ENCODE results near the gene ABHD6. TPM values are rescaled to one million over a fixed set of nuclear protein-coding genes. Genes with fewer than 3 reads are reported as not detected.
"Not testable (repeated sequence)": the region's sequence is repeated elsewhere in the genome, so short reads cannot be mapped to it uniquely, and the experiment has no call there.

Gene ABHD6
- total and polyA plus RNA-seq, 9 donors = 3.2 to 7.1 (median 4.5) TPM

DNA sequence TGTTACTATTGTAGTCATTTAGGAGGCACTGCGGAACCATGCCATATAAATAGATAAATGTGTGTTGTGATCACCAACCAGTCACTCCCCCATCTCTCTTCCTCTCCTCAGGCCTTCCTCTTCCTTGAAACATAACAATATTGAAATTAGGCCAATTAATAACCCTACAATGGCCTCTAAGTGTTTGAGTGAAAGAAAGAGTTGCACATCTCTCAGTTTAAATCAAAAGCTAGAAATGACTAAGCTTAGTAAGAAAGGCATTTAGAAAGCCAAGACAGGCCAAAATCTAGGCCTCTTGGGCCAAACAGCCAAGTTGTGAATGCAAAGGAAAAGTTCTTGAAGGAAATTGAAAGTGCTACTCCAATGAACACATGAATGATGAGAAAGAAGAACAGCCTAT lies 18.7 kb upstream of the ABHD6 start:
- no peaks in the 10 kb centered on the region for H3K9me3 ChIP-seq (replicated peaks; ENCODE audit: control insufficient read depth, low read depth, low read length)
- no peak overlapping the region for H3K4me3 ChIP-seq (ENCODE audit: low read length)
- no peak overlapping the region for H3K27ac ChIP-seq (ENCODE audit: low read length)
- H3K4me1 ChIP-seq (ENCODE audit: control insufficient read depth, insufficient read depth, low read length) = peaks cover 17% of the 10 kb centered on the region
- no peak for DNase-seq
- WGBS (ENCODE audit: insufficient coverage) = no CpG with 5 or more reads among the region's 1 CpG
- no peaks in the 10 kb centered on the region for H3K27me3 ChIP-seq (ENCODE audit: control insufficient read depth, insufficient read depth, low read length)
- no peaks in the 10 kb centered on the region for H3K36me3 ChIP-seq (ENCODE audit: control insufficient read depth, insufficient read depth, low read length)

DNA sequence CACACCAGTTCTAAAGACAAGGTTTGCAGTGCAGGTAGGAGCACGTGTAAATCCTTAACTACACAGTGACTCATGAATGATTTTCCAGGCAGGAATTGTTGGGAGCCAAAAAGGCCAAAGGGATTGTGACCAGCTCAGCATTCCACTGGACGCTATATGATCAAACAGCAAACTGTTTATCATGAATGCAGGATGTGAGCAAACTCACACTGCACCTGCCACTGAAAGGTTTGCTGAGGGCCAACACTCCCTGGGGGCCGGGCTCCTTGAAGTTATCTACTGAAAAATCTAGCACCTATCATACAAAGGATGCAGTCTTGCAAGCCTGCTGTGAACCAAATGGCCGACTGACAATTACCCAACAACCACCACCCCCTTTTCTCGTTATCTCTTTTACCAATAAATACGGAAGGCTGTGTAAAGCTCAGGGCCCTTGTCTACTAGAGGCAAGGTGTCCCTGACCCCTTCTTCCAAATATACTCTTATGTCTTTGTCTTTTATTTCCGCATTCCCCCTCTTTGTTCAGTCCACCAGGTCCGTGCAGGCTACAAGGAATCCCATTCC lies 15.3 kb upstream of the ABHD6 start:
- Histone ChIP-seq H3K27ac (ENCODE audit: low read length) (no peak overlapping the region), H3K36me3 (ENCODE audit: control insufficient read depth, insufficient read depth, low read length) (no peaks in the 10 kb centered on the region), H3K4me3 (ENCODE audit: low read length) (no peak overlapping the region), H3K27me3 (ENCODE audit: control insufficient read depth, insufficient read depth, low read length) (no peaks in the 10 kb centered on the region), H3K9me3 (replicated peaks; ENCODE audit: control insufficient read depth, low read depth, low read length) (no peaks in the 10 kb centered on the region), H3K4me1 (ENCODE audit: control insufficient read depth, insufficient read depth, low read length) (peaks cover 3% of the 10 kb centered on the region)
- no peak for DNase-seq
- 31% methylated on average over 7 of the region's 8 CpGs for WGBS (ENCODE audit: insufficient coverage)

DNA sequence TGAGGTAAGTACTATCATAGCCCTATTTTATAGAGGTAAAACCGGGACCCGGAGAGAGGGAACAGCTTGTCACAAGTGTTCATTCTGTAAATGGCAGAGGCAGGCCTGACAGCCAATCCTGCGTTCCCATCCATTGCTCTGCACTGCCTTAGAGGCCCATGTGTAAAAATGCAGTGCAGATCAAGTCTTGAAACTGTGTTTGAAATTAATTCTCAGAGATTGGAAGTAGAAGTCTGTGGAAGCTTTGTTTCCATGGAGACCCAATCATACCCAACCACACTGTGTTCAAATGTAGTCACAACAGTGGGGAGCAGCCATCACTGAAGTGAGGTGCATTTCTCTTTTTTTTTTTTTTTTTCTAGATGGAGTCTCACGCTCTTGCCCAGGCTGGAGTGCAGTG lies 13.7 kb upstream of the ABHD6 start:
- Histone ChIP-seq H3K4me1 (ENCODE audit: control insufficient read depth, insufficient read depth, low read length) (no peaks in the 10 kb centered on the region), H3K27ac (ENCODE audit: low read length) (no peak overlapping the region), H3K36me3 (ENCODE audit: control insufficient read depth, insufficient read depth, low read length) (no peaks in the 10 kb centered on the region), H3K9me3 (replicated peaks; ENCODE audit: control insufficient read depth, low read depth, low read length) (no peaks in the 10 kb centered on the region), H3K4me3 (ENCODE audit: low read length) (no peak overlapping the region), H3K27me3 (ENCODE audit: control insufficient read depth, insufficient read depth, low read length) (no peaks in the 10 kb centered on the region)
- 79% methylated on average over 3 of the region's 4 CpGs for WGBS (ENCODE audit: insufficient coverage)
- no peak for DNase-seq

DNA sequence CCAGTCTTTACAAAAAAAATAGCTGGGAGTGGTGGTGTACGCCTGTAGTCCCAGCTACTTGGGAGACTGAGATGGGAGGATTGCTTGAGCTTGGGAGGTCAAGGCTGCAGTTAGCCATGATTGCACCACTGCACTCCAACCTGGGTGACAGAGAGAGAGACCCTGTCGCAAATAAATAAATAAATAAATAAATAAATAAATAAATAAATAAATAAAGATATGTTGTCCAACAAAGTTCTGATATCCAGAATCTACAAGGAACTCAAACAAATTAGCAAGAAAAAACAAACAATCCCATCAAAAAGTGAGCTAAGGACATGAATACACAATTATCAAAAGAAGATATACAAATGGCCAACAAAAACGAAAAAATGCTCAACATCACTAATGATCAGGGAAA lies 9.7 kb upstream of the ABHD6 start:
- WGBS (ENCODE audit: insufficient coverage) = 100% methylated on average over 1 of the region's 3 CpGs
- not testable (repeated sequence) for H3K4me1 ChIP-seq (ENCODE audit: control insufficient read depth, insufficient read depth, low read length)

DNA sequence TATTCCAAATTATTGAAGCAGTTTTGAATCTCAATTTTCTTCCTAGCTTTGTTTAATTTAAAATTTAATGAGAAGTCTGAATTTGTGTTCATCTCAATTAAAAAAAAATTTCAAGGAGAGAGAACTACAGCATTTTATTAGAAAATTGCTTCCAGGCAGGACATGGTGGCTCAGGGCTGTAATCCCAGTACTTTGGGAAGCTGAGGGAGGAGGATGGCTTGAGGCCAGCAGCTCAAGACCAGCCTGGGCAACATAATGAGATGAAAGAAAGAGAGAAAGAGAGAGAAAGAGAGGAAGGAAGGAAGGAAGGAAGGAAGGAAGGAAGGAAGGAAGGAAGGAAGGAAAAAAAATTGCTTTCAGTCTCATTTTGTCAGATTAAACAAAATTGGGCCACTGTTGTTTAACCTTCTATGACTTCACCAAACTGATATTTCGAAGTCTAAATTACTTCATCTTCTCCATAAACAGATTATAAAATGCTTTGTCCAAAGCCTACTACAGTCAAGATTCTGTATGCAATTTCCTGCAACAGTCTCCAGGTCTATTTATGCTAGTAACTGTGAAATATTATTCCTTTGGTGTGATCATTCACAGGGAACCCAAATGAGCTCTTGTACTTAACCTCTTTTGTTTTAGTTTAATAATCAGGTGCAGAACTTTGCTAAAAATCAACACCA lies 6.6 kb upstream of the ABHD6 start:
- peaks cover 16% of the 10 kb centered on the region for H3K27me3 ChIP-seq (ENCODE audit: control insufficient read depth, insufficient read depth, low read length)
- H3K9me3 ChIP-seq (replicated peaks; ENCODE audit: control insufficient read depth, low read depth, low read length) = no peaks in the 10 kb centered on the region
- no CpG with 5 or more reads among the region's 1 CpG for WGBS (ENCODE audit: insufficient coverage)
- no peak overlapping the region for H3K4me3 ChIP-seq (ENCODE audit: low read length)
- no peak for DNase-seq
- no peaks in the 10 kb centered on the region for H3K36me3 ChIP-seq (ENCODE audit: control insufficient read depth, insufficient read depth, low read length)
- H3K4me1 ChIP-seq (ENCODE audit: control insufficient read depth, insufficient read depth, low read length) = no peaks in the 10 kb centered on the region
- H3K27ac ChIP-seq (ENCODE audit: low read length) = no peak overlapping the region

More for the DNA sequence above, 9.7 kb upstream of the ABHD6 start:
- DNase-seq; H3K4me3 ChIP-seq (ENCODE audit: low read length); H3K27ac ChIP-seq (ENCODE audit: low read length); H3K27me3 ChIP-seq (ENCODE audit: control insufficient read depth, insufficient read depth, low read length); H3K36me3 ChIP-seq (ENCODE audit: control insufficient read depth, insufficient read depth, low read length); H3K9me3 ChIP-seq (replicated peaks; ENCODE audit: control insufficient read depth, low read depth, low read length): not testable (repeated sequence)

DNA sequence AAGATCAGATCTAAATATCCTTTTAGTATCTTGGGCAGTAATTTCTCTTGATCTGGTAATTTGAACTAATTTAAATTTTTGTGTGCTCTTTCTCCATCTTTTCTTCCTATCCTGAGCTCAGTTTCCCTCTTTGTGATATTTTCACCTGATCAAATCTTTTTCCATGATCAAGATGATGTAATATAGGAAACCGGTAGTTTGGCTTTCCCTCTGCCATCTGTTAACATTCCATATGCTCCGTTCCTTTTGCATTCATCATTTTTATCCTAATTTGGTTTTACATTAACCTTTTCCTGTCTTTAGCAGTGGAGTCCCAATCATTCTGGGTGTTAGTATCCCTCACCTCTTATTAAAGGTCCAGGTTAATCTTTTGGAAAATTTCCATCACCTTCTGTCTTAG lies 5.9 kb upstream of the ABHD6 start:
- WGBS (ENCODE audit: insufficient coverage) = no CpG with 5 or more reads among the region's 2 CpGs
- Histone ChIP-seq H3K27me3 (ENCODE audit: control insufficient read depth, insufficient read depth, low read length) (peaks cover 20% of the 10 kb centered on the region), H3K4me1 (ENCODE audit: control insufficient read depth, insufficient read depth, low read length) (peaks cover 4% of the 10 kb centered on the region), H3K27ac (ENCODE audit: low read length) (no peak overlapping the region), H3K36me3 (ENCODE audit: control insufficient read depth, insufficient read depth, low read length) (no peaks in the 10 kb centered on the region), H3K4me3 (ENCODE audit: low read length) (no peak overlapping the region), H3K9me3 (replicated peaks; ENCODE audit: control insufficient read depth, low read depth, low read length) (no peaks in the 10 kb centered on the region)
- DNase-seq = no peak

DNA sequence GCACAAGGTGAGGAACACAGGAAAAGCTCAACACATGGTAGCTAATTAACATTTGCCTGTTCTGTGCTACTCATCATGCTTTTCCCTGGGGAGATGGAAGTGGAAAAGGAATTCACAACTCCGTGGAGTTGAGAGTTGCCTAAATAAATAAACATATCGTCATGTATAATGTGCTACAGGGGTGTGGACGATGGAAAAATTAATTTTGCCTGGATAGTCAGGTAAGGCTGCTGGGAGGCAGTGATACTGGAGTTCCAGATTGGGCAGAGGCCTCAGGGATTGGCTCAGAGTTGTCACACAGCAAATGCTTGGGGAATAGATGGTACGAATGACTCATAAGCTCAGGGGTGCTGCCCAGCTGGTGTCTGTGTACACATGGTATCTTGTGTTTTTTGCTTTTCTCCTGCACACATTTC lies 3.1 kb upstream of the ABHD6 start:
- WGBS (ENCODE audit: insufficient coverage) = no CpG with 5 or more reads among the region's 4 CpGs
- no peaks in the 10 kb centered on the region for H3K36me3 ChIP-seq (ENCODE audit: control insufficient read depth, insufficient read depth, low read length)

DNA sequence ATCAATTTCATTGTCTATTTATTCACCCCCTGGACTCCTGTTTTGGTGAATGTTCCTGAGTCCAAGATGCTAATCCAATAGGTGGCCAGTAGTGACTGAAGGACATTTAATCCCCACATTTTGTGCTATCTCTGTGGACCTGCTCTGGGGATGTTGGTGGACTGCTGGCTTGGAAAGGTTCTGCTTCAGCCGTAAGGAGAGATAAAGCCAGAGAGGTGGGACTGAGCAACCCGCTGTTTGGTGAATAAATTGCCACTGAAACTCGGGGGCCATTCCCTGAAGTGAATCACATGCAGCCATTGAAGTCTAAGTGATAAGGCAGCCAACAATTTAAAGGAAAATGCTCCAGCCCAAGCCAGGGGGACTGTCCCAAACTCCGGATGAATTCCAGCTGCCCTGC lies 1.6 kb upstream of the ABHD6 start:
- 39% methylated on average over 4 of the region's 4 CpGs for WGBS (ENCODE audit: insufficient coverage)
- H3K36me3 ChIP-seq (ENCODE audit: control insufficient read depth, insufficient read depth, low read length) = no peaks in the 10 kb centered on the region

More for the DNA sequence above, 3.1 kb upstream of the ABHD6 start:
- Histone ChIP-seq H3K4me3 (ENCODE audit: low read length) (no peak overlapping the region), H3K9me3 (replicated peaks; ENCODE audit: control insufficient read depth, low read depth, low read length) (no peaks in the 10 kb centered on the region), H3K27ac (ENCODE audit: low read length) (no peak overlapping the region), H3K27me3 (ENCODE audit: control insufficient read depth, insufficient read depth, low read length) (peaks cover 26% of the 10 kb centered on the region), H3K4me1 (ENCODE audit: control insufficient read depth, insufficient read depth, low read length) (peaks cover 15% of the 10 kb centered on the region)
- DNase-seq = no peak

DNA sequence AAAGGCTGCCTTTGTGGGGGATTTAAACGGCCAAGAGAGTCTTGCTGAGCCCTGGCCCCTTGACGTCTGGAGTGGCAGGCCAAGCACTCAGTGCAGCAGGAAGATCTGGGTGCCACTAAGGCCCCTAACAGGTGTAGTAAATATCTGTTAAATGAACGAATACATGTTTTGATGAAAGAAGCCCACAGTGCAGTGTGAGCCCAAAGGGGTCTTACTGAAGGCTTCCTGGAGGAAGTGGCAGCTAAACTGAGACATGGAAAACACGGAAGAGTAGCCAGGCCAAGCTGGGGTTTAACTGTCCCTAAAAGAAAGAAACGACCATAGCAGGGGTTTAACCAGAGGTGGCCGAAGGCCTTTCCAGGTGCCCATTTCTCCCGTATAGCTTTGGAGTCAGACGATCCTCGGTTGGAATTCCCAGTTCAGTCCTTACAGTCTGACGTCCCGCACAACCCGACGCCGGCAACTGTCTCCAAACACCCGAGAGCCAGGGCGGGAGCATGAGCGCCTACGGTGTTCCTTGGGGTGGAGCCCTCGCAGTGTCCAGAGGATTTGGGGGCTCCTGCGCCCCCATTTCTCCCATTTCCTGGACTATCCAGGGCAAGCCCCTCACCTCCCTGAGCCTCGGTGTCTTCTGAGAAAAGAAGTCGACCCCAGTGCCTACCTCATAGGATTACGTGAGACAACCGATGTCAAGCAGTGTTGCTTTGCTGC lies 910 bp upstream of the ABHD6 start:
- H3K36me3 ChIP-seq (ENCODE audit: control insufficient read depth, insufficient read depth, low read length) = no peaks in the 10 kb centered on the region
- WGBS (ENCODE audit: insufficient coverage) = 11% methylated on average over 22 of the region's 24 CpGs
- H3K27me3 ChIP-seq (ENCODE audit: control insufficient read depth, insufficient read depth, low read length) = peaks cover 22% of the 10 kb centered on the region
- DNase-seq = peak; percentile 24
- peaks cover 15% of the 10 kb centered on the region for H3K4me1 ChIP-seq (ENCODE audit: control insufficient read depth, insufficient read depth, low read length)
- peak overlapping the region; percentile 80 for H3K4me3 ChIP-seq (ENCODE audit: low read length)
- no peaks in the 10 kb centered on the region for H3K9me3 ChIP-seq (replicated peaks; ENCODE audit: control insufficient read depth, low read depth, low read length)
- H3K27ac ChIP-seq (ENCODE audit: low read length) = no peak overlapping the region

More for the DNA sequence above, 1.6 kb upstream of the ABHD6 start:
- DNase-seq = no peak
- H3K27me3 ChIP-seq (ENCODE audit: control insufficient read depth, insufficient read depth, low read length) = peaks cover 22% of the 10 kb centered on the region
- H3K4me1 ChIP-seq (ENCODE audit: control insufficient read depth, insufficient read depth, low read length) = peaks cover 15% of the 10 kb centered on the region
- H3K4me3 ChIP-seq (ENCODE audit: low read length) = no peak overlapping the region
- H3K9me3 ChIP-seq (replicated peaks; ENCODE audit: control insufficient read depth, low read depth, low read length) = no peaks in the 10 kb centered on the region
- H3K27ac ChIP-seq (ENCODE audit: low read length) = no peak overlapping the region

DNA sequence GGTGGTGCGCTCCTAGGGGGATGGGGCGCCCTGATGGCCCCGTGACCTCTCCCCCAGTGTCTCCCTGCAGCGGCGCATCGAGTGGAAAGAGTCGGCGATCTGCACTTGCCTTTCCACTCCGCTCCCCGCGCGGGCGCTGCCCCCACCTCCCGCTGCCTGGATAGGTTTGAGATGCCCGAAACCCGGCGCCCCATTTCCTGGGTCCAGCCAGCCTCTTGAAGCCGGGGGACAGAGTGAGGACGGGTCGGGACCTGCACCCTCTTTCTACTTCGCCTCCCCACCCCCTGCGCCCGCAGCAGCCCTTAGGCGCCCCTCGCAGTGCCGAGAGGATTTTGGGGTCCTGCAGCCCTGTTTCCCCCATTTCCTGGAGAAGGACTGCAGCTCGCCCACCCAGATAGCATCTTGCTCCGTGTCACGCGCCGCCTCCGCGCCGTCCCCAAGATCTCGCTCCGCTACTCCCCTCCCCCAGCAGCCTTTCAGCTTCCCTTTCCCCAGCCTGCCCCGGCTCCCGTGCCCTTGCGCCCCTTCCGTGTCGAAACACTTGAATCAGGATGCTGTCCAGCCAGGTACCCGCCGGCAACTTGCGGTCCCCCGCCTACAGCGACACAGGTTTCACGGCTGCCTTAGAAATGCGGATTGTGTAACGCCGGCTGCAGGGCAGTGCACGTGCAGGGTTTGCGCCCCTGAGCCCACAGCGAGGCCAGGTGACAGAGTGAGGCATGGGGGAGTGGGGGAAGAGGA lies 519 bp downstream of the ABHD6 start:
- no peaks in the 10 kb centered on the region for H3K36me3 ChIP-seq (ENCODE audit: control insufficient read depth, insufficient read depth, low read length)
- peak; percentile 35 for DNase-seq
- H3K9me3 ChIP-seq (replicated peaks; ENCODE audit: control insufficient read depth, low read depth, low read length) = no peaks in the 10 kb centered on the region
- no peak overlapping the region for H3K27ac ChIP-seq (ENCODE audit: low read length)
- peaks cover 20% of the 10 kb centered on the region for H3K27me3 ChIP-seq (ENCODE audit: control insufficient read depth, insufficient read depth, low read length)
- under 1% methylated on average over 53 of the region's 53 CpGs for WGBS (ENCODE audit: insufficient coverage)
- peaks cover 15% of the 10 kb centered on the region for H3K4me1 ChIP-seq (ENCODE audit: control insufficient read depth, insufficient read depth, low read length)
- H3K4me3 ChIP-seq (ENCODE audit: low read length) = peak overlapping the region; percentile 80

All from muscle of leg (tissue), 11 donors.